C4-2B (cell line): ENCODE results near the gene GALNT11.

Experiments used
- ZFX ChIP-seq: fragments of 450-650 bp; IDR thresholded peaks from 2 replicates; pipeline ENCODE4 v1.6.1; 2017
- TF ChIP-seq, protein P1 (sequence below): fragments of 450-650 bp; conservative IDR thresholded peaks from 2 replicates; pipeline ENCODE4 v1.5.1; 2017; ENCODE audit warnings: mild to moderate bottlenecking

GRCh38 chr7:152152267-152152666 is 126.8 kb downstream of the GALNT11 start:
- TF ChIP-seq, protein P1, sequence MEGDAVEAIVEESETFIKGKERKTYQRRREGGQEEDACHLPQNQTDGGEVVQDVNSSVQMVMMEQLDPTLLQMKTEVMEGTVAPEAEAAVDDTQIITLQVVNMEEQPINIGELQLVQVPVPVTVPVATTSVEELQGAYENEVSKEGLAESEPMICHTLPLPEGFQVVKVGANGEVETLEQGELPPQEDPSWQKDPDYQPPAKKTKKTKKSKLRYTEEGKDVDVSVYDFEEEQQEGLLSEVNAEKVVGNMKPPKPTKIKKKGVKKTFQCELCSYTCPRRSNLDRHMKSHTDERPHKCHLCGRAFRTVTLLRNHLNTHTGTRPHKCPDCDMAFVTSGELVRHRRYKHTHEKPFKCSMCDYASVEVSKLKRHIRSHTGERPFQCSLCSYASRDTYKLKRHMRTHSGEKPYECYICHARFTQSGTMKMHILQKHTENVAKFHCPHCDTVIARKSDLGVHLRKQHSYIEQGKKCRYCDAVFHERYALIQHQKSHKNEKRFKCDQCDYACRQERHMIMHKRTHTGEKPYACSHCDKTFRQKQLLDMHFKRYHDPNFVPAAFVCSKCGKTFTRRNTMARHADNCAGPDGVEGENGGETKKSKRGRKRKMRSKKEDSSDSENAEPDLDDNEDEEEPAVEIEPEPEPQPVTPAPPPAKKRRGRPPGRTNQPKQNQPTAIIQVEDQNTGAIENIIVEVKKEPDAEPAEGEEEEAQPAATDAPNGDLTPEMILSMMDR = no peak
- TF ChIP-seq ZFX = no peak
